HG03520 (cell line): ENCODE data around the gene SPATA17.

ENCODE experiments used
- ATAC-seq: cut with Tn5 transposase; IDR thresholded peaks from one replicate; pipeline ENCODE4 v1.9.1; 2021; ENCODE audit warnings: mild to moderate bottlenecking, moderate library complexity; ENCODE audit not compliant: unreplicated experiment

The SPATA17 gene

DNA sequence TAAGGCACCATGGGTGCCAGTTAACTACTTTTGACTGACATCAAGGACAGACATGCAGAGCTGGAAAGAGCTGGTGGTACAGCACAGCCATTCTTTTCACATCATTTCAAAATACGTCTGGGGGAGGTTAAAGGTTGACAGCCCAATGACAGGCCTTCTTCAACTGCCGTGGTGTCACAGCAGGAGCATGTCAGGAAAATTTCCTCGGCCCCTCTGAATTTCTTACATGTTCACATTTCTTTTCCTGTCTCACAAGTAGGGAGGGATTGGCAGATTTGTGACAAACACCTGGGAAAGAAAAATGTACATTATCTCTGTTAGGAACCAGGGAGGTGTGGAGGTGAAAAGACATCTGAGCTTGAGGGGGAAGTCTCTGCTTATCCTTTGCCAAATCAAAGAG, 279.1 kb downstream of the SPATA17 start:
- ATAC-seq: no peak

- ATAC-seq: no peak
Measured at GRCh38 chr1:217910791-217911320, 279.7 kb downstream of the SPATA17 start.

GRCh38 chr1:217911908-217912307, 280.8 kb downstream of the SPATA17 start:
- no peak for ATAC-seq

DNA sequence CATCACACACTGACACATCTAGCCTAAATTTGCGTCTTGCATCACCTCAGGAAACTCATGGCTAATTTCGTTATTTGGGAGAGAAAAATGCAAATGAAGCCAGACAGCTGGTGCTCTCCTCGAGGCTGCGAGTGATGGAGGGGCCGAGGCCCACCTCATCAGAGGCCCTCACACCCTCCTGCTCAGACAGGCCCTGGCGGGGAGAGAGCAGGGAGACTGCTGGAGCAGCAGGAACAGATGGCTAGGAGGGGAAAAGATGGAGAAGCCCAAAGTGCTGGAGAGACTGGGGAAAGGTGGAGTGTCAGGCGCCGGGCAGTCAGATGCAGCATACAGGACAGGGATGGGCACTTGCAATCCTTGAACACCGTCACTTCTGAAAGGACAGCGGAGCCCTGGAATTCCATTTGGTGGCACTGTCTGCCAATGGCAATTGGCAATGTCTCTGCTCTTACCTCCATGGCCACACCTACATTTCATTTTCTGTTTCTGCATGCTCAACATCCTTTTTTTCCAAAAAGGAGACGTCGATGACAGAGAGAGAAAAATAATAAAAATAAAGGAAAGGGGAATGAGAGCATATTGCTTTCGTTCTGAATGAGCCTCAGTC, 286.2 kb downstream of the SPATA17 start:
- no peak for ATAC-seq

DNA sequence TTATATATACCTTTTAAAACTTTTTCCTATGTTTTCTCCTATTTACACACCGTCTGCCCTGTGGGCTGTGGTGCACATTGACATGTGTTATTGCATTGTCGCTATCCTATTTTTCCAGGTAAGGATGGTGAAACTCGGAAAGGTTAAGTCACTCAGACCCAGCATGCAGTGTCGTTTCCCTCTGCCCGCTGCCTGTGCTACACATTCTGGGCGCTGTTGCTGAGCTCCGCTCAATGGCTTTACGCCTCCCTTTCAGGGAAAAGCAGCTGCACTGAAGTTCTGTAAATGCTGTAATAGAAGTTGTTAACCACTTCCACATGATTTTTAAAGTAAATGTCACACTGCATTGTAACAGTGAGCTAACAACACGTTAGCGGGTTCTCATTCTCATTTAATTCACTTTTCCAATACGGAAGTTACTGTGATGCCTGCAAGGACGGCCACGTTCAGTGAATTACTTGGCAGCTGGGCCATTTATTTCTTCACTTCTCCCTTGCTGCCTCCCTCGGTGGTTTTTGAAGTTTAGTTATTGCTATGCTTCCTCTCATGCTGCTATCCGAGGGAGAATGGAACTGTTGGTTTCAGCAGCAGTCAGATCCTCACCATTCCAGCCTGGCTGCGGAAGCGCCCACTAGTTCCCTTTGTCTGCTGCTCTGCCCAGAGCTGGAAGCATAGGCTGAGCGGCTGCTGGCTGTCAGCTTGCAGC, 288.7 kb downstream of the SPATA17 start:
- ATAC-seq: no peak
